Uterus (tissue), 2 donors: ENCODE results near the gene RSRP1.
A peak's percentile ranks its signal among the peaks of the same experiment; 100 is the strongest.

Experiments
- POLR2A ChIP-seq, 2 donors: fragments of 450-650 bp; IDR thresholded peaks; one replicate each; pipeline ENCODE4 v1.6.1; 2016; ENCODE audit warnings: antibody characterized with exemption in 2 of 2, mild to moderate bottlenecking in 1 of 2, moderate library complexity in 1 of 2
- TF ChIP-seq, protein P1 (sequence below), 4 experiments: fragments of 200-600 bp in 2 of 4; fragments of 450-650 bp in 2 of 4; sonication (generic) in 2 of 4; IDR thresholded peaks; one replicate each; pipeline ENCODE4 v1.5.1; 2016 to 2019; ENCODE audit warnings: antibody characterized with exemption in 4 of 4, mild to moderate bottlenecking in 2 of 4, moderate library complexity in 1 of 4

DNA sequence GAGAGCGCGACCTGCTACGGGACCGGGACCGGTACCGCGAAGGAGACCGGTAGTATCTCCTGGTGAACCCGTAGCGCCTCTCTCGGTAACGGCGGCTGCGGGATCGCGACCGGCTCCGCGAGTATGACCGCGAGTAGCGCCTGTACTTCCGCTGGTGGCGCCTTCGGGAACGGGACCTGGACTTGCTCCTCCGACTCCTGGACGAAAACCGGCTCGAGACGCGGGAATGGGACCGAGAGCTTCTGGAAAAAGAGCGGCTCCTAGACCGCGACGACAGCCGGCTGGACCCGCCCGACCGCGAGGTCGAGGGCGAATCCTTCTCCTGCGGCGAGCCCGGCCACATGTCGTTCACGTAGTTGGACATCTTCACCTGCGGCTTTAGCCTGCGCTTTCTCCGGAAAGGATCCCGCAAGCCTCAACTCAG is 642 bp downstream of the RSRP1 start:
- TF ChIP-seq, protein P1, sequence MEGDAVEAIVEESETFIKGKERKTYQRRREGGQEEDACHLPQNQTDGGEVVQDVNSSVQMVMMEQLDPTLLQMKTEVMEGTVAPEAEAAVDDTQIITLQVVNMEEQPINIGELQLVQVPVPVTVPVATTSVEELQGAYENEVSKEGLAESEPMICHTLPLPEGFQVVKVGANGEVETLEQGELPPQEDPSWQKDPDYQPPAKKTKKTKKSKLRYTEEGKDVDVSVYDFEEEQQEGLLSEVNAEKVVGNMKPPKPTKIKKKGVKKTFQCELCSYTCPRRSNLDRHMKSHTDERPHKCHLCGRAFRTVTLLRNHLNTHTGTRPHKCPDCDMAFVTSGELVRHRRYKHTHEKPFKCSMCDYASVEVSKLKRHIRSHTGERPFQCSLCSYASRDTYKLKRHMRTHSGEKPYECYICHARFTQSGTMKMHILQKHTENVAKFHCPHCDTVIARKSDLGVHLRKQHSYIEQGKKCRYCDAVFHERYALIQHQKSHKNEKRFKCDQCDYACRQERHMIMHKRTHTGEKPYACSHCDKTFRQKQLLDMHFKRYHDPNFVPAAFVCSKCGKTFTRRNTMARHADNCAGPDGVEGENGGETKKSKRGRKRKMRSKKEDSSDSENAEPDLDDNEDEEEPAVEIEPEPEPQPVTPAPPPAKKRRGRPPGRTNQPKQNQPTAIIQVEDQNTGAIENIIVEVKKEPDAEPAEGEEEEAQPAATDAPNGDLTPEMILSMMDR (IDR thresholded peaks at IDR 0.05): peak in 1 of 4 experiments; percentile 6
- no peak for TF ChIP-seq POLR2A (IDR thresholded peaks at IDR 0.05)
